ENCODE results near the gene ERF.

The ERF gene

GRCh38 chr19:42270346-42271044, 15.6 kb upstream of the ERF start:
- H3K36me3 ChIP-seq (ENCODE audit: insufficient read depth): no peaks in the 10 kb centered on the region
- H3K4me1 ChIP-seq (ENCODE audit: low read depth, poor library complexity, severe bottlenecking): peaks cover 15% of the 10 kb centered on the region
- no peaks in the 10 kb centered on the region for H4K20me1 ChIP-seq (ENCODE audit: insufficient read depth)
- H2AFZ ChIP-seq (ENCODE audit: low read depth): peak overlapping the region; percentile 59; the same call in 1 of the 2 replicates
- H3K27me3 ChIP-seq (ENCODE audit: insufficient read depth, low read depth): no peaks in the 10 kb centered on the region
- peak overlapping the region; percentile 86 for H3K27ac ChIP-seq
- H3K4me2 ChIP-seq: peak overlapping the region; percentile 72
- H3K9ac ChIP-seq: peak overlapping the region; percentile 76
- no peak overlapping the region for H3K4me3 ChIP-seq (IDR thresholded peaks at IDR 0.05; ENCODE audit: insufficient read depth, low read depth, low read length)
- H3K79me2 ChIP-seq (ENCODE audit: insufficient read depth, low read depth): peaks cover 30% of the 10 kb centered on the region; the same call in 1 of the 2 replicates
- TF ChIP-seq CTCF (conservative IDR thresholded peaks at IDR 0.05; ENCODE audit: low read depth, low read length): no peak

GRCh38 chr19:42269478-42270345, 14.8 kb upstream of the ERF start:
- Histone ChIP-seq H2AFZ (ENCODE audit: low read depth) (peak overlapping the region; percentile 59; the same call in 1 of the 2 replicates), H3K4me2 (peak overlapping the region; percentile 72)

GRCh38 chr19:42268704-42269477, 14.0 kb upstream of the ERF start, which contains the start of gene CIC:
Gene CIC, plus strand, starts transcription at chr19:42269252. Its CDS starts 2,532 bp downstream, at chr19:42271784.
- peak within 1 kb of the TSS; percentile 49 for H3K4me3 ChIP-seq (IDR thresholded peaks at IDR 0.05; ENCODE audit: insufficient read depth, low read depth, low read length)
- peak within 1 kb of the TSS; percentile 96 for H3K9ac ChIP-seq
- H3K4me1 ChIP-seq (ENCODE audit: low read depth, poor library complexity, severe bottlenecking): peaks cover 15% of the 10 kb centered on the region
- TF ChIP-seq CTCF (conservative IDR thresholded peaks at IDR 0.05; ENCODE audit: low read depth, low read length): no peak
- peak within 1 kb of the TSS; percentile 89 for H3K27ac ChIP-seq
- H3K27me3 ChIP-seq (ENCODE audit: insufficient read depth, low read depth): no peaks in the 10 kb centered on the region
- no peaks in the 10 kb centered on the region for H4K20me1 ChIP-seq (ENCODE audit: insufficient read depth)
- H3K79me2 ChIP-seq (ENCODE audit: insufficient read depth, low read depth): peaks cover 30% of the 10 kb centered on the region; the same call in 1 of the 2 replicates
- H2AFZ ChIP-seq (ENCODE audit: low read depth): peak within 1 kb of the TSS; percentile 82
- H3K36me3 ChIP-seq (ENCODE audit: insufficient read depth): no peaks in the 10 kb centered on the region
- peak within 1 kb of the TSS; percentile 79 for H3K4me2 ChIP-seq

More at GRCh38 chr19:42269478-42270345, 14.8 kb upstream of the ERF start:
- Histone ChIP-seq H4K20me1 (ENCODE audit: insufficient read depth) (no peaks in the 10 kb centered on the region), H3K4me3 (IDR thresholded peaks at IDR 0.05; ENCODE audit: insufficient read depth, low read depth, low read length) (no peak overlapping the region), H3K79me2 (ENCODE audit: insufficient read depth, low read depth) (peaks cover 30% of the 10 kb centered on the region; the same call in 1 of the 2 replicates), H3K4me1 (ENCODE audit: low read depth, poor library complexity, severe bottlenecking) (peaks cover 15% of the 10 kb centered on the region), H3K27ac (peak overlapping the region; percentile 86), H3K9ac (peak overlapping the region; percentile 76), H3K27me3 (ENCODE audit: insufficient read depth, low read depth) (no peaks in the 10 kb centered on the region), H3K36me3 (ENCODE audit: insufficient read depth) (no peaks in the 10 kb centered on the region)
- TF ChIP-seq CTCF (conservative IDR thresholded peaks at IDR 0.05; ENCODE audit: low read depth, low read length): no peak

GRCh38 chr19:42268142-42268703, 13.3 kb upstream of the ERF start:
- Histone ChIP-seq H3K36me3 (ENCODE audit: insufficient read depth) (no peaks in the 10 kb centered on the region), H3K27me3 (ENCODE audit: insufficient read depth, low read depth) (no peaks in the 10 kb centered on the region), H4K20me1 (ENCODE audit: insufficient read depth) (no peaks in the 10 kb centered on the region), H3K9ac (peak overlapping the region; percentile 96), H3K4me1 (ENCODE audit: low read depth, poor library complexity, severe bottlenecking) (peaks cover 15% of the 10 kb centered on the region), H3K4me3 (IDR thresholded peaks at IDR 0.05; ENCODE audit: insufficient read depth, low read depth, low read length) (peak overlapping the region; percentile 49), H2AFZ (ENCODE audit: low read depth) (peak overlapping the region; percentile 82), H3K4me2 (peak overlapping the region; percentile 79), H3K79me2 (ENCODE audit: insufficient read depth, low read depth) (peaks cover 24% of the 10 kb centered on the region; the same call in 1 of the 2 replicates), H3K27ac (peak overlapping the region; percentile 89)
- no peak for TF ChIP-seq CTCF (conservative IDR thresholded peaks at IDR 0.05; ENCODE audit: low read depth, low read length)
